HG03439 (cell line): ENCODE measurements around the gene RBMS2.
"Not testable (repeated sequence)": the region's sequence is repeated elsewhere in the genome, so short reads cannot be mapped to it uniquely, and the experiment has no call there.

Source experiments
- ATAC-seq: cut with Tn5 transposase; IDR thresholded peaks from one replicate; pipeline ENCODE4 v1.9.1; 2021; ENCODE audit warnings: mild to moderate bottlenecking, moderate library complexity; ENCODE audit not compliant: unreplicated experiment

Gene RBMS2

DNA sequence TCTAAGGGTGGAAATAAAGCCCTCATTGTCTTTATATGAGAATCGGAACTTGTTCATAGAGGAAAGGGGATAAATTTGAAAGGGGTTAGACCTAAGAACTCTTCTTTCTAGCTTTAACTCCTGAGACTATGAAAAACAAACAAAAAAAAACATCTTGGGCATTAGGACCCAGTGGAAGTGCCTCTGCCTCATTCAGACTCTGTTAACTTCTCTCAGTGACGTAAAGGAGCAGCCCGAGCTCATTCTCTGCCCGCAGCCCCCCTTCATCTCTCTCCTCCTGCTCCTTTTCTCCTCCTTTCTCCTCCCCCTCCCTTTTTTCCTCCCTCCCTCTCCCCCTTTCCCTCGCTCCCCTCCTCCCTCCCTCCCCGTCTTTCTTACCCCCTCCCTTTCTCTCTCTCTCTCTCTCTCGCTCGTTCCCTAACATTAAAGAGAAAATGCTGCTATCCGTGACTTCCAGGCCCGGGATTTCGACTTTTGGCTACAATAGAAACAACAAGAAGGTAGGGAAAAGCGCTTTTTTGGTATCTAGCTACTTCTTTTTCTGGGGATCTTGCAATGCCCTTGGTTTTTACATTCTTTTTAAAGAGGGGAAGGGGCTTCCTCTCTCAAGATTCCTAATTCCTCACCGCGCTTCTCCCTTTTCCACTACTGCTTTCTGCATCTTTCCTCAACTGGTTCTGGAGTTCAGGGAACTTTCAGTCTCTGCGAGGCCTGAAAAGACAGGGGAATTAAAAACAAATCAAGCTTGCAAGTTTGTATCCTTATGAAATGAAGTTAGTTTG, at the start of gene RBMS2:
Gene RBMS2 (plus strand): TSS at position 231 of the 782 bp plus-strand sequence. CDS start 204 bp downstream, at position 435.
- no peak for ATAC-seq

DNA sequence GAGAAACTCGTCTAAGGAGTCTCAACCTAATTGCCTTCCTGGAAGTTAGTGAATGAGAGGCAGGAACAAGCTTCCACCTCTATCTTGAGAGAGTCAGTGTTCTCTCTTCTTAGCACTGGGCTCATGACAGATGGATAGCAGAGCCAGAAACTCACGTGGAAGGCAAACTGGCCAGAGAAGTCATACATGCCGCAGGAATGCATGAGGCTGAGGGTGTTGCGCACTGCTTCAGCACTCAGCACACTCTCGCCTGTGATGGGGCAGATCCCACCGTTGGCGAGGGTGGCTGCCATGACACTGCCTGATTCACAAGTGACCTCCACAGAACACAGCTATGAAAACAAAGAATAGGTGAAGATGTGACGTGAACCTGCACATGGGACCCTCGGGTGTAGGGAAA, 47.2 kb upstream of the RBMS2 start:
- no peak for ATAC-seq

DNA sequence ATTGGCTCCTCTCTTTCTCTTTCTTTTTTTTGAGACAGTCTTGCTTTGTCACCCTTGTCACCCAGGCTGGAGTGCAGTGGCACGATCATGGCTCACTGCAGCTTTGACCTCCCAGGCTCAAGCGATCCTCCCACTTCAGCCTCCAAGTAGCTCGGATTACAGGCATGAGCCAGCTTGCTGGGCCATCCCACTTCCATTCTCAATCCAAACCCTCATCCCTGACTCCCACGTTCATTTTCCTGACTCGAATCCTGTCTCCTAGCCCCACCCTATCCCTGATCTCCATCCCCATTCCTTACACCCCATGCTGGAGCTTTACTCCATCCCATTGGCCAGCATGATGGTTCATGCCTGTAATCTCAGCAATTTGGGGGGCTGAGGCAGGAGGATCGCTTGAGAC, 45.5 kb upstream of the RBMS2 start:
- ATAC-seq = no peak

- ATAC-seq = no peak
Measured at GRCh38 chr12:56476972-56477432, 44.6 kb upstream of the RBMS2 start.

- ATAC-seq = no peak
Measured at GRCh38 chr12:56477521-56478225, 43.9 kb upstream of the RBMS2 start.

DNA sequence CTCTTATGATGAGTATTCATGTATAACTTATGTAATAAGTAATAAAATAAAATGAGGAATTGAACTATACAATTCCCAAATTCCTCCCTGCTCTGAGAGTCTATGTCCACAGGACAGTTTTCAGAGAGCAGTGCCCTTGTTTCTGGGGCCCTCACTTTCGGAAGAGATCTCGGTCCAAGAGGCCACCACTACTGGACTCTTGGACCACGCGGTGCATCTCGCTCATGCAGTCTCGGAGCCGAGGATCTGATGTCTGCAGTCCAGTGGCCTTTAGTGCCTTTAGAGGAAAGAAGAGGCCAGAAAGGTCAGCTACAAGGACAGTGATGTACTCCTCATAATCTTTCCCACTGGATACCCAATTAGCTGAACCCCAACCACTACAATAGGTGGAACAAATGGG, 42.0 kb upstream of the RBMS2 start:
- no peak for ATAC-seq

DNA sequence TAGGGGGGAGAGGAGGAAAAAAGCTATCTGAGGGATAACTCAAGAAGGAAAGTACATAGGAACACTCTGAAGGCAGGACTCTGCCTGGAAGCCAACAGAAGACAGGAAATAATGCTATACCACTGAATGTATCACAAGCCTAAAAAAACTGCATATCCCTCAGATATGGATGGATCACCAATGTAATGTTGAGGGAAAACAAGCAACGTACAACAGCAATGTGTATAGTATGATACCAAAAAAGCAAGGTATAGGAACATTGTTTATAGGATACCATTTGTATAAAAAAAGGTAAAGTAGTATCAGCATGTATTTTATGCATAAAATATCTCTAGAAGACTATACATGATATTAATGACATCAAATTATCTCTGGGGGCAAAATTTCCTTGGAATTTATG, 37.1 kb upstream of the RBMS2 start:
- no peak for ATAC-seq

DNA sequence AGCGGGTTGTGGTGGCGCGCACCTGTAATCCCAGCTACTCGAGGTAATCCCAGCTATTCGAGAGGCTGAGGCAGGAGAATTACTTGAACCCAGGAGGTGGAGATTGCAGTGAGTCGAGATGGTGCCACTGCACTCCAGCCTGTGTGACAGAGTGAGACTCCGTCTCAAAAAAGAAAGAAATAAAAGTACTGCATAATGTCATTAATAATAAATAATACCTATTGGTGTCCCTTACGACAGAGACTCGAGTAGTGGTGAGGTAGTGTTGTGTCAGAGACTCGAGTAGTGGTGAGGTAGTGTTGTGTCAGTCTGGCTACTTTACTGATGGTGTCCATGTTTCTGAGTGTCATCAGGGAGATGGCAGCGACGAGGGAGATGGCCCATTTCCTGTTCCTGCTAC, 34.9 kb upstream of the RBMS2 start:
- ATAC-seq = no peak

- peak; percentile 30 for ATAC-seq
Measured at GRCh38 chr12:56487448-56488040, 34.1 kb upstream of the RBMS2 start.

DNA sequence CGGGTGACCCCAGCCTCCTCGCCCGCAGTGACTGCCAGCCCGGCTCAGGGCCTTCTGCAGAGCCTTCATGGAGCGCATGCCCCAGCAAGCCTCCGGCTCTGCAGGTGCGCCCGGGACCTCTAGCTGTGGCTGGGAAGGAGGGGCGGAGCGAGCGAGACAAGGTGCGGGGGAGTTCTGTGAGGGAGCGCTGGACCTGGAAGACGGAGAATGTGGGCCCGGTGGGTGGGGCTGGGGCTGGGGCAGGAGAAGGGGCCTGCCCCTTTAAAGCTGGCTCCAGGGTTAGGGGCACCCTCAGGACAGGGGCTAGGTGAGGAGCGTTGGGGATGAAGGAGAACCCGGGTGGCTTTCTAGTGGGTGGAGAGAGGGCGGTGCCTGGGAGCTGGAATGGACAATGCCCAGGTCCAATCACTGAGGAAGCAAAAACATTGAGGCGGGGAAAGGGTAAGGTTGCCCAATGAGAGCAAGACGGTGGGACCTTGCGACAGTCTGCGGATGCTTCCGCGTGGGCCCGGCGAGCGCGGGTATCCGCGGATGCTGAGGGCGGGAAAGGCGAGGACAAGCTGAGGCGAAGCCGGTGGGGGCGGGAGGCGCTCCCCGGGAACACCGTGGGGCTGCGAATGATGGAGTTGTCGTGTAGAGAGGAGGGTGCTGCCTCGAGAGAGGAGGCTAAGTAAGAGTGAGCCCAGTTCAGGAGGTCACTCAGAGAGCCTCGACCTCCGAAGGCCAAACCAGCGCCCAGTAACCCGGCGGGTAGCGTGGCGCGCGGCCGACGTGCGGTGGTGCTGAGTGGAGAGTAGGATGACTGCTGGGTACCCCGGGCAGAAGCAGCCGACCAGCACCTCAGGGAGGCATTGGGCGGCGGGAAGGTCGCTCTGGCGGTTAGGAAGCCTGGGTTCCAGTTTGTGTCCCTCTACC, 33.3 kb upstream of the RBMS2 start, which contains the start of gene GLS2:
Gene GLS2 (minus strand): TSS at position 121 of the 915 bp plus-strand sequence. CDS start 43 bp downstream, at position 78.
- peak; percentile 89 for ATAC-seq

DNA sequence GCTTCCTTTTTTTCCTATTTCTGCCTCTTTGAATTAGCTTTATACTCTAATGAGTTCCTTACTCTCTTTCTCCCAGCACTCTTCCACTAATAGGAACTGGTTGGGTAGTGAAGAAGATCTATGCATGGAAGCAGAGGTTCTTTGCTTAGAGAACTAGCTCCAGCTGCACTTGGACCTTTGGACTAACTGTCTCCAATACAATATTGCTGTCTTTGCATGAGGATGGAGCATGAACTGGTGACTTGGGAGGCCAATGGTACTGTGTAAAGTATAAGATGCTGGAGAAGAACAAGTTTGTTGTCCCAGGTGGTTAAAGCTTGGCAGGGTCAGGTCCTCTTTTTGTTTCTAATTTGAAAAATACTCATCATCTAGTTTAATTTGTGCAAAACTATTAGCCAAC, 31.3 kb upstream of the RBMS2 start:
- no peak for ATAC-seq

- ATAC-seq = not testable (repeated sequence)
Measured at GRCh38 chr12:56493409-56494105, 28.1 kb upstream of the RBMS2 start.

- ATAC-seq = not testable (repeated sequence)
Measured at GRCh38 chr12:56494106-56494415, 27.6 kb upstream of the RBMS2 start.

GRCh38 chr12:56494481-56494880, 27.1 kb upstream of the RBMS2 start:
- ATAC-seq = not testable (repeated sequence)

DNA sequence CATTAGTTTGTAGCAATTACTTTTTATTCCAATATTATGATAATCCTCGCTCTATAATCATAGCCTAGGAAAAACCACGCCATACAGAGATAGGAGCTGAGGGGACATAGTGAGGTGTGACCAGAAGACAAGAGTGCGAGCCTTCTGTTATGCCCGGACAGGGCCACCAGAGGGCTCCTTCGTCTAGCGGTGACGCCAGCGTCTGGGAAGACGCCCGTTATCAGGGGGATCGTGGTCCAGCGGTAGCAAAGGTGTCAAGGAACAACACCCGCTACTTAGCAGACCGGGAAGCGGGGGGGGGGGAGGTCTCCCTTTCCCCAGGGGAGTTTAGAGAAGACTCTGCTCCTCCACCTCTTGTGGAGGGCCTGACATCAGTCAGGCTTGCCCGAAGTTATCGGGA, 24.9 kb upstream of the RBMS2 start:
- not testable (repeated sequence) for ATAC-seq

DNA sequence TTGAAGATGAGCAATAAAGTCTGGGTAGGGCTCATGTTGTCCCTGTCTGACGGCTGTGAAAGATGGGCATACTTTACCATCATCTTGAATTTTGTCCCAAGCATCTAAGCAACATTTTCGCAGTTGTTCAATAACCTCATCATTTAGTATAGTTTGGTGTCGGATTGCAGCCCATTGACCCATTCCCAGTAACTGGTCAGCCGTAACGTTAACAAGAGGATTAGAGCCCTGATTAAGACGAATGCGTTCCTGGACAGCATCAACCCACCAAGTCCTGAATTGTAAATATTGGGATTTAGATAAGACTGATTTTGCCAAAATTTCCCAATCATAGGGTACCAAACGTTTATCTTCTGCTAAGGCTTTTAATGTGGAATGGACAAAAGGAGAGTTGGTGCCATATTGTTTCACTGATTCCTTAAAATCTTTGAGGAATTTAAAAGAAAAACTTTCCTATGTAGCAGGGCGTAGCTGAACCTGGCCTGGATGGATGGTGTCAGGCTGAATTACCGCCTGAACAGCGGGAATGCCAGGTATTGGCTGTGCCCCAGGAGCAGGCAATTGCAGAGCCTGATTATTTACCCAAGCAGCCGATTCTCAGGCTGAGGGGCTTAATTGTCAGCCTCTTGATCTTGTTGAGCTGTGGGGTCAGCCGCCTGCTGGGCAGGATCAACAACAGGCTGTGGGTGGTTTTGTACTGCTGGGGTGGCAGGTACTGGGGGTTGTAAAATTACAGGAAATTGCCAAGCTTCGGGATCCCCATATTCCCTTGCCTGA, 23.3 kb upstream of the RBMS2 start:
- not testable (repeated sequence) for ATAC-seq

DNA sequence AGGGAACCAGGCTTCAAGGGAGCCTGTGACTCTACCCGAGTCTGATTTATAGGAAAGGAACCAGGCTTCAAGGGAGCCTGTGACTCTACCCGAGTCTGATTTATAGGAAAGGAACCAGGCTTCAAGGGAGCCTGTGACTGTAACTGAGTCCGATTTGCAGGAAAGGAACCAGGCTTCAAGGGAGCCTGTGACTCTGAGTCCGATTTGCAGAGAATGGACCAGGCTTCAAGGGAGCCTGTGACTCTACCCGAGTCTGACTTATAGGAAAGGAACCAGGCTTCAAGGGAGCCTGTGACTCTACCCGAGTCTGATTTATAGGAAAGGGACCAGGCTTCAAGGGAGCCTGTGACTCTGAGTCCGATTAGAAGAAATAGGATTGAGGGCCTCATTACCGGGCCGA, 22.2 kb upstream of the RBMS2 start:
- not testable (repeated sequence) for ATAC-seq

- ATAC-seq = not testable (repeated sequence)
Measured at GRCh38 chr12:56499879-56500278, 21.7 kb upstream of the RBMS2 start.

- ATAC-seq = no peak
Measured at GRCh38 chr12:56510786-56511185, 10.8 kb upstream of the RBMS2 start.

- ATAC-seq = not testable (repeated sequence)
Measured at GRCh38 chr12:56514014-56514318, 7.7 kb upstream of the RBMS2 start.
